ENCODE data around the gene SERPINB13. TPM values are rescaled to one million over a fixed set of nuclear protein-coding genes. Genes with fewer than 3 reads are reported as not detected.

The SERPINB13 gene
- polyA plus RNA-seq, 1 donor from 2014 or later, result not detected

DNA sequence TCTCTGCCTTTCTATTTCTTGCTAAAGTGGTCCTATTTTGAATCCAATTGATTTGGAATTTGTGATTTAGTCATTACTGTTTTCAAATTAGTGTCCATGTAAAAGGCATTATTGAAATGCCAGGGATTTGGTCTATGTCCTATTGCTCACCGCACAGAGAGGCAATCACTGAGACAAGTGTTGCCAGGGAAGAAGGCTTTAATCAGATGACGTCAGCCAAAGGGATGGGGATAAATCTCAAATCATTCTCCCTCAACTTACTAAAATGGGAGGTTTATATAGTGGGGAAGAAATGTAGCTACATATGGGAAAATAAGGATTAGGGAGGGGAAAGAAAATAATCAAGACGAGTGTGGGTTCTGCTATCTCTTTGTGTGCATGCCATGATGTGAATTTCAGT, 35.4 kb upstream of the SERPINB13 start:
- Histone ChIP-seq H2AFZ (ENCODE audit: low read depth, low read length) (no peak overlapping the region), H3K79me2 (replicated peaks; ENCODE audit: insufficient read depth, low read length) (no peaks in the 10 kb centered on the region), H4K20me1 (ENCODE audit: insufficient read depth) (no peaks in the 10 kb centered on the region), H3K4me2 (ENCODE audit: low read length) (no peak overlapping the region), H3K4me3 (ENCODE audit: low read length) (no peak overlapping the region), H3F3A (ENCODE audit: insufficient read depth, low read length, poor library complexity, severe bottlenecking) (no peaks in the 10 kb centered on the region), H3K9me2 (ENCODE audit: insufficient read depth, low read length) (no peaks in the 10 kb centered on the region), H3K27me3 (ENCODE audit: insufficient read depth, low read depth, low read length) (no peaks in the 10 kb centered on the region), H3K27ac (ENCODE audit: low read length) (no peak overlapping the region), H3K36me3 (ENCODE audit: insufficient read depth, low read length) (no peaks in the 10 kb centered on the region), H3K9ac (ENCODE audit: low read length) (no peak overlapping the region), H3K9me3 (ENCODE audit: low read length) (no peaks in the 10 kb centered on the region)
- TF ChIP-seq TAF1 (IDR thresholded peaks at IDR 0.05; ENCODE audit: low read depth) (no peak), POLR2AphosphoS5 (IDR thresholded peaks at IDR 0.05) (no peak), EP300 (conservative IDR thresholded peaks at IDR 0.05; ENCODE audit: poor library complexity, severe bottlenecking) (no peak), SMC3 (conservative IDR thresholded peaks at IDR 0.05; ENCODE audit: poor library complexity) (no peak), REST (IDR thresholded peaks at IDR 0.05; ENCODE audit: borderline replicate concordance) (no peak), MXI1 (conservative IDR thresholded peaks at IDR 0.05; ENCODE audit: poor library complexity, severe bottlenecking) (no peak), RAD21 (conservative IDR thresholded peaks at IDR 0.05) (no peak), EZH2 (IDR thresholded peaks at IDR 0.05; ENCODE audit: borderline replicate concordance, insufficient read depth, low read length, poor library complexity, severe bottlenecking) (no peak)
- TF ChIP-seq, protein P1, sequence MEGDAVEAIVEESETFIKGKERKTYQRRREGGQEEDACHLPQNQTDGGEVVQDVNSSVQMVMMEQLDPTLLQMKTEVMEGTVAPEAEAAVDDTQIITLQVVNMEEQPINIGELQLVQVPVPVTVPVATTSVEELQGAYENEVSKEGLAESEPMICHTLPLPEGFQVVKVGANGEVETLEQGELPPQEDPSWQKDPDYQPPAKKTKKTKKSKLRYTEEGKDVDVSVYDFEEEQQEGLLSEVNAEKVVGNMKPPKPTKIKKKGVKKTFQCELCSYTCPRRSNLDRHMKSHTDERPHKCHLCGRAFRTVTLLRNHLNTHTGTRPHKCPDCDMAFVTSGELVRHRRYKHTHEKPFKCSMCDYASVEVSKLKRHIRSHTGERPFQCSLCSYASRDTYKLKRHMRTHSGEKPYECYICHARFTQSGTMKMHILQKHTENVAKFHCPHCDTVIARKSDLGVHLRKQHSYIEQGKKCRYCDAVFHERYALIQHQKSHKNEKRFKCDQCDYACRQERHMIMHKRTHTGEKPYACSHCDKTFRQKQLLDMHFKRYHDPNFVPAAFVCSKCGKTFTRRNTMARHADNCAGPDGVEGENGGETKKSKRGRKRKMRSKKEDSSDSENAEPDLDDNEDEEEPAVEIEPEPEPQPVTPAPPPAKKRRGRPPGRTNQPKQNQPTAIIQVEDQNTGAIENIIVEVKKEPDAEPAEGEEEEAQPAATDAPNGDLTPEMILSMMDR (IDR thresholded peaks at IDR 0.05; ENCODE audit: poor library complexity, severe bottlenecking), result no peak

- no peak overlapping the region for H3K4me2 ChIP-seq (ENCODE audit: low read length)
- no peaks in the 10 kb centered on the region for H3K79me2 ChIP-seq (replicated peaks; ENCODE audit: insufficient read depth, low read length)
- H4K20me1 ChIP-seq (ENCODE audit: insufficient read depth), result no peaks in the 10 kb centered on the region
- H3K27me3 ChIP-seq (ENCODE audit: insufficient read depth, low read depth, low read length), result no peaks in the 10 kb centered on the region
- TF ChIP-seq TAF1 (IDR thresholded peaks at IDR 0.05; ENCODE audit: low read depth), result no peak
- TF ChIP-seq, protein P1 (IDR thresholded peaks at IDR 0.05; ENCODE audit: poor library complexity, severe bottlenecking), result no peak
- no peak for TF ChIP-seq MXI1 (conservative IDR thresholded peaks at IDR 0.05; ENCODE audit: poor library complexity, severe bottlenecking)
- no peak for TF ChIP-seq POLR2AphosphoS5 (IDR thresholded peaks at IDR 0.05)
- TF ChIP-seq REST (IDR thresholded peaks at IDR 0.05; ENCODE audit: borderline replicate concordance), result no peak
- TF ChIP-seq EP300 (conservative IDR thresholded peaks at IDR 0.05; ENCODE audit: poor library complexity, severe bottlenecking), result no peak
- TF ChIP-seq RAD21 (conservative IDR thresholded peaks at IDR 0.05), result no peak
- no peak for TF ChIP-seq SMC3 (conservative IDR thresholded peaks at IDR 0.05; ENCODE audit: poor library complexity)
- TF ChIP-seq EZH2 (IDR thresholded peaks at IDR 0.05; ENCODE audit: borderline replicate concordance, insufficient read depth, low read length, poor library complexity, severe bottlenecking), result no peak
- H3K4me3 ChIP-seq (ENCODE audit: low read length), result no peak overlapping the region
- no peaks in the 10 kb centered on the region for H3K9me2 ChIP-seq (ENCODE audit: insufficient read depth, low read length)
- no peaks in the 10 kb centered on the region for H3K9me3 ChIP-seq (ENCODE audit: low read length)
- H3K9ac ChIP-seq (ENCODE audit: low read length), result no peak overlapping the region
- no peaks in the 10 kb centered on the region for H3F3A ChIP-seq (ENCODE audit: insufficient read depth, low read length, poor library complexity, severe bottlenecking)
- no peak overlapping the region for H3K27ac ChIP-seq (ENCODE audit: low read length)
- H2AFZ ChIP-seq (ENCODE audit: low read depth, low read length), result no peak overlapping the region
- H3K36me3 ChIP-seq (ENCODE audit: insufficient read depth, low read length), result no peaks in the 10 kb centered on the region
Measured at GRCh38 chr18:63552581-63552980, 34.6 kb upstream of the SERPINB13 start.
